T-helper 22 cell (primary cell): ENCODE results near the gene MSL2.
"Not testable (repeated sequence)": the region's sequence is repeated elsewhere in the genome, so short reads cannot be mapped to it uniquely, and the experiment has no call there.

Experiments
- DNase-seq: peaks from one replicate; pipeline ENCODE4 v3.0.0-alpha.2; 2020; ENCODE audit warnings: low read depth

The MSL2 gene

GRCh38 chr3:136196064-136196400, at the start of gene MSL2:
Gene MSL2, minus strand, starts transcription at chr3:136196335. Its CDS starts 1,222 bp downstream, at chr3:136195113.
- DNase-seq = no peak

GRCh38 chr3:136245691-136246090, 49.6 kb upstream of the MSL2 start:
- DNase-seq = no peak

GRCh38 chr3:136239094-136239493, 43.0 kb upstream of the MSL2 start:
- no peak for DNase-seq

GRCh38 chr3:136237961-136238649, 42.0 kb upstream of the MSL2 start:
- DNase-seq = no peak

GRCh38 chr3:136237103-136237502, 41.0 kb upstream of the MSL2 start:
- DNase-seq = no peak

- no peak for DNase-seq
Measured at GRCh38 chr3:136236109-136236508, 40.0 kb upstream of the MSL2 start.

GRCh38 chr3:136235545-136235944, 39.4 kb upstream of the MSL2 start:
- DNase-seq = no peak

- no peak for DNase-seq
Measured at GRCh38 chr3:136232413-136232812, 36.3 kb upstream of the MSL2 start.

- not testable (repeated sequence) for DNase-seq
Measured at GRCh38 chr3:136222746-136223145, 26.6 kb upstream of the MSL2 start.

- no peak for DNase-seq
Measured at GRCh38 chr3:136211547-136211946, 15.4 kb upstream of the MSL2 start.

- DNase-seq = no peak
Measured at GRCh38 chr3:136209921-136210320, 13.8 kb upstream of the MSL2 start.

GRCh38 chr3:136207489-136208115, 11.5 kb upstream of the MSL2 start:
- DNase-seq = no peak

- not testable (repeated sequence) for DNase-seq
Measured at GRCh38 chr3:136199219-136199618, 3.1 kb upstream of the MSL2 start.

- not testable (repeated sequence) for DNase-seq
Measured at GRCh38 chr3:136198462-136199078, 2.4 kb upstream of the MSL2 start.

GRCh38 chr3:136197159-136197793, 1.1 kb upstream of the MSL2 start:
- DNase-seq = no peak

GRCh38 chr3:136196401-136197158, 445 bp upstream of the MSL2 start:
- DNase-seq = peak; percentile 94

GRCh38 chr3:136195258-136196063, 674 bp downstream of the MSL2 start:
- peak; percentile 79 for DNase-seq

- DNase-seq = peak; percentile 78
Measured at GRCh38 chr3:136194409-136195257, 1.5 kb downstream of the MSL2 start.

GRCh38 chr3:136193278-136194054, 2.7 kb downstream of the MSL2 start:
- DNase-seq = no peak

GRCh38 chr3:136192831-136193230, 3.3 kb downstream of the MSL2 start:
- DNase-seq = no peak
